Hepatocyte (in vitro differentiated cells): ENCODE data around the gene ITGB1.

Source experiments
- CTCF ChIP-seq: fragments of 200-600 bp; sonication (generic); IDR thresholded peaks from 2 replicates; pipeline ENCODE4 v1.5.1; 2016; ENCODE audit warnings: antibody characterized with exemption, mild to moderate bottlenecking; ENCODE audit not compliant: poor library complexity
- EZH2phosphoT487 ChIP-seq: fragments of 200-600 bp; sonication (generic); IDR thresholded peaks from one replicate; pipeline ENCODE4 v1.6.1; 2018; ENCODE audit warnings: antibody characterized with exemption, mild to moderate bottlenecking, low read depth, moderate library complexity; ENCODE audit not compliant: unreplicated experiment, severe bottlenecking

- TF ChIP-seq EZH2phosphoT487 = no peak
- no peak for TF ChIP-seq CTCF
These were observed 28.0 kb downstream of the ITGB1 start for GRCh38 chr10:32930036-32930435.
